Measurements from ENCODE around the gene OR10D3.
"Not testable (repeated sequence)": the region's sequence is repeated elsewhere in the genome, so short reads cannot be mapped to it uniquely, and the experiment has no call there.

OR10D3 gene, protein sequence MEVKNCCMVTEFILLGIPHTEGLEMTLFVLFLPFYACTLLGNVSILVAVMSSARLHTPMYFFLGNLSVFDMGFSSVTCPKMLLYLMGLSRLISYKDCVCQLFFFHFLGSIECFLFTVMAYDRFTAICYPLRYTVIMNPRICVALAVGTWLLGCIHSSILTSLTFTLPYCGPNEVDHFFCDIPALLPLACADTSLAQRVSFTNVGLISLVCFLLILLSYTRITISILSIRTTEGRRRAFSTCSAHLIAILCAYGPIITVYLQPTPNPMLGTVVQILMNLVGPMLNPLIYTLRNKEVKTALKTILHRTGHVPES

DNA sequence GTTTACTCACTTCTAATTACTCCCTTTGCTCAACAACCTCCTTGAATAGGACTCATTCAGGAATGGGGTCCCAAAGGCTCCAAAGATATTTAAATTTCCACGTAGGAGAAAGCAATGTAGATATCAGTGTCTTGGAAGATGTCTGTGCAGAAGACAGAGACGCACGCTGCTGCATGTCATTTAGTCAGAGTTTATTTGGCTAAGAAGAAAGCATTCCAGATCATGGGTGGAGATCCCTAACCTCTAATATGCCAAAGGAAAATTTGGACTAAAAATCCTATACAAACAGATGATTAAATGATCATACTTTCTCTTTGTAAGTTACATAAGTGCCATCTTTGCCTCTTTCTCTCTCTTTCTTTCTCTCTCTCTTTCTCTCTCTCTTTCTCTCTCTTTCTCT lies at the start of gene OR10D3:
OR10D3 (plus strand) TSS at position 278 of the 400 bp plus-strand sequence. CDS start 1,925 bp downstream, outside the sequence.
- no peak for DNase-seq

GRCh38 chr11:124143034-124143433 lies 40.1 kb upstream of the OR10D3 start:
- no peak for DNase-seq

GRCh38 chr11:124147951-124148350 lies 35.2 kb upstream of the OR10D3 start:
- no peak for DNase-seq

- DNase-seq: no peak
Measured at GRCh38 chr11:124150684-124151083, 32.5 kb upstream of the OR10D3 start.

DNA sequence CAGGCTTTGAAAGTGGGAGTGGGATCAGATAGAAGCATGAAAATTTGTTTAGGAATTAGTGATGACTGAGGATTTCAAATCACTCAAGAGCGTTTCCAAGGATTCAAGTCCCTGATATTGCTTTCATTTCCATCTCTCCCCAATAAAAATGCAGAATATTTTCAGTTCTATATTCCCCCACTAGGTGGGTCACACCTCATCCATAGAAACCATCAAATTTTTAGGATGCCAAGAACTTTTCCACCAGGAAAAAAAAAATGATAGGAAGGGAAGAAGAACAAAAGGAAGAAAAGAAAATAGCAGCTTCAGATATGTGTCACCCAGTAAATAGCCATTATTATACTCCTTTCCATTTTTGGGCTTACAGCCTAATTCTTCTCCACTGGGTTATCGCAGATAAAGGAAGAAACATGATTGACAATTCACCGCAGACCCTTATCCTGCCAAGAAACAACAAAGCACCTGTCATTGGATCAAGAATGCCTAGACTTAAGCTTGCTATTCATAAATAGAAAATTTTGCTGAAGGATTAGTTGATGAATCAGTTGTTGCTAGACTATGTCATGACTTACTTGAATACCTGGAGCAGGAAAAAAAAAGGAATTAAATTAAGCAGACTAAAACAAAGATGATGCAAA lies 30.3 kb upstream of the OR10D3 start:
- DNase-seq: no peak

- DNase-seq: no peak
Measured at GRCh38 chr11:124153821-124154220, 29.3 kb upstream of the OR10D3 start.

DNA sequence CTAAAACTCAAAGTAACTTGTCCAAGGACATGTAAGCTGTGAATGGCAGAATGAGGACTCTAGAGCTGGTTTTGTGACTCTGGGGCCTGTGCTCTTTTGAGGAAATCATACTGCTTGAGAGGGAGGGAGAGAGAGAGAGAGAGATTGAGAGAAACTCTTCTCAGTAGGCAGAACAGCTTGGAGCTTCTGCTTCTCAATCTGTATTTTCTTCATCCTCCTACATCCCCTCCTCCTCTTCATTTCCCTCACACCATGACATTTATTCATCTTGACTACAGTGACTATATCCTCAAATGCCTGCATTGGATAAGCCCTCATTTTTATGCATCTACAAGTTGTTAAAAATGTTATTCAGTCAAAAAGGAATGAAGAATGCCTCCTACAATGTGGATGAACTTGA lies 23.7 kb upstream of the OR10D3 start:
- no peak for DNase-seq

- DNase-seq: no peak
Measured at GRCh38 chr11:124160986-124161385, 22.2 kb upstream of the OR10D3 start.

- DNase-seq: no peak
Measured at GRCh38 chr11:124167826-124168231, 15.3 kb upstream of the OR10D3 start.

- DNase-seq: no peak
Measured at GRCh38 chr11:124168796-124169195, 14.3 kb upstream of the OR10D3 start.

DNA sequence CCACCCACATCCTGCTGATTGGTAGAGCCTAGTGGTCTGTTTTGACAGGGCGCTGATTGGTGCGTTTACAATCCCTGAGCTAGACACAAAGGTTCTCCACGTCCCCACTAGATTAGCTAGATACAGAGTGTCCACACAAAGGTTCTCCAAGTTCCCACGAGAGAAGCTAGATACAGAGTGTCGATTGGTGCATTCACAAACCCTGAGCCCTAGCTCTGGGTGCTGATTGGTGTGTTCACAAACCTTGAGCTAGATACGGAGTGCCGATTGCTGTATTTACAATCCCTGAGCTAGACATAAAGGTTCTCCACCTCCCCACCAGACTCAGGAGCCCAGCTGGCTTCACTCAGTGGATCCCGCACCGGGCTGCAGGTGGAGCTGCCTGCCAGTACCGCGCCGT lies 12.8 kb upstream of the OR10D3 start:
- not testable (repeated sequence) for DNase-seq

DNA sequence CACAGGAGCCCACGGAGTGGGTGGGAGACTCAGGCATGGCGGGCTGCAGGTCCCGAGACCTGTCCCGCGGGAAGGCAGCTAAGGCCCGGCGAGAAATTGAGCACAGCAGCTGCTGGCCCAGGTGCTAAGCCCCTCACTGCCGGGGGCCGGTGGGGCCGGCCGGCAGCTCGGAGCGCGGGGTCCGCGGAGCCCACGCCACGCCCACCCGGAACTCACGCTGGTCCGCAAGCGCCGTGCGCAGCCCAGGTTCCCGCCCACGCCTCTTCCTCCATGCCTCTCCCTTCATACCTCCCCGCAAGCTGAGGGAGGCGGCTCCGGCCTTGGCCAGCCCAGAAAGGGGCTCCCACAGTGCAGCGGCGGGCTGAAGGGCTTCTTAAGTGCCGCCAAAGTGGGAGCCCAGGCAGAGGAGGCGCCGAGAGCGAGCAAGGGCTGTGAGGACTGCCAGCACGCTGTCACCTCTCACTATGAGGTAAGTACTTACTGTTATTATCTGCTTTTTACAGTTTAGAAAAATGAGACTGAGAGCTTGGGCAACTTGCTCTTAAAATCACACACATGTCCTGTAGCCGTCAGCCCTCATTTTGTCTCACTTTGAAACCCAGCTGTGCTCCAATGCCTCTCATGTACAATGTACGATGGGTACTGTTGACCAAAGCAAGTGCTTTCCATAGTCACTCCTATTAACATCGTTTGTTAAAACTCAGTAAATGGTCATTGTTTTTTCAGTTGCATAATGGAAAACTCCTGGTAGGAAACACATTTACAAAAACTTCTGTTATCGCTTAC lies 12.2 kb upstream of the OR10D3 start:
- no peak for DNase-seq

DNA sequence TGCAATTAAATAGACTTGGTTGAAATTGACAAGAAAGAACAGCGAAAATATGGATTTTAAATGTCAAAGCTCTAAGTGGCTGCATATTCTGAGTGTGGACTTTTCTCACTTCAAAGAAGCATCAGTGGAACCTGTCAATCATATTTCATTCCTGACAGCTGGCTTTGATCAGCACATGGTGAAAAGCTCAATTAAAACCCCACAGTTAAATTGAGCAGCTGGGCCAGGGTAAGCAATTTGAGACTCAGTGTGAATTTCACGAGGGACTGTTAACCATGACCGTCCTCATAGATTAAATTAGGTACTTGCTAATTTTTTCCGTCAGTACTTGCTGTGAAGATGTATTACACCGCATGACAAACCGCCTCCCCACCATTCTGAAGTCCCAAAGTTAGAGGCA lies 11.0 kb upstream of the OR10D3 start:
- no peak for DNase-seq

GRCh38 chr11:124172599-124172998 lies 10.5 kb upstream of the OR10D3 start:
- DNase-seq: no peak

GRCh38 chr11:124174001-124174583 lies 9.1 kb upstream of the OR10D3 start:
- no peak for DNase-seq

- no peak for DNase-seq
Measured at GRCh38 chr11:124176925-124177715, 6.0 kb upstream of the OR10D3 start.

GRCh38 chr11:124179310-124179709 lies 3.8 kb upstream of the OR10D3 start:
- no peak for DNase-seq

- no peak for DNase-seq
Measured at GRCh38 chr11:124190298-124191139, 7.4 kb downstream of the OR10D3 start.

- no peak for DNase-seq
Measured at GRCh38 chr11:124193221-124194010, 10.3 kb downstream of the OR10D3 start.

DNA sequence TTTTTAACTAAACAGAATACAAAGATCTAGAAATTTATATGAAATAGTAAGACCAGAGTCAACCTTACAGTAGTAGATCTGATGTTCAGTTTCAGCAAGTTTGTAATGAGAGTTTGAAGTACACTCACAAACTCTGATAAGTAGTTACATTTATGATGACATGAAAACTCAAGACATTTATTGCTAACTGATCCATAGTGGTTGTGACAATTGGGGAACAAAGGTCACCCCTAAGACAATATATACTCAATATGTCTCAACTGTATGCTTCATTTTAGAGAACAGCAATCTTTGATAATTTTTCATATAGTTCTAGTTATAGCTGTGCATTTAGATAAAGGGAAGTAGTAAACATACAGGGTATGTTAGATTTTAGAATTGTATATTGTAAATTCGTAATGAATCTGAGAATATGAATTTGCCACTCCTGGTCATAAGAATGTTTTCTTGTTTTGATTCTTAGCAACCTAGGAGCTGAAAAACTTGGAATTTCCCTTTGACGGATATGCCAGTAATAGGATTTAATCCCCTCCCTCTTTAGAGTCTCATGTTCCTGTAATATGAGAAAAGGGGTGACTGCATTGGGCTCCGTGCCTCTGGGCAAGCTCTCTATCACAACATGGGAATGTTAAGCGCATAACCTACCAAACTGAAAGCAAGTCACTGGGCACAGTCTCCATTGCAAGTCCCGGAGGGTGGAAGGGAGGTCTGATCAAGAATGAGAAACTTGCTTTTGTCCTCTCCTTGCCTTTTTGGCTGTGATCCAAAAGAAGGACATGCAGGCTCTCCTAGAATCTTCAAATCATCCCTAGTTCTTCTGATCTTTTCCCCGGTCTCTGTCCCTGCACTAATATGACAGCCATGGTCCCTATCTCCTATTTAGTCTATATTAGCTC lies 11.4 kb downstream of the OR10D3 start:
- DNase-seq: no peak
